ENCODE measurements around the gene TCEANC2.
"Not testable (repeated sequence)": the region's sequence is repeated elsewhere in the genome, so short reads cannot be mapped to it uniquely, and the experiment has no call there.

Gene TCEANC2

GRCh38 chr1:54086754-54087153 lies 33.3 kb downstream of the TCEANC2 start:
- Mint-ChIP-seq H3K9me3 (no peaks in the 10 kb centered on the region), H3K36me3 (ENCODE audit: low read depth) (no peaks in the 10 kb centered on the region), H3K4me3 (no peak overlapping the region), H3K4me1 (no peaks in the 10 kb centered on the region), H3K27ac (no peak overlapping the region), H3K27me3 (ENCODE audit: low read depth) (no peaks in the 10 kb centered on the region)
- TF ChIP-seq CTCF (IDR thresholded peaks at IDR 0.05; ENCODE audit: unreplicated experiment in 3 of 3) = no peak

- Mint-ChIP-seq H3K27ac (no peak overlapping the region), H3K27me3 (ENCODE audit: low read depth) (no peaks in the 10 kb centered on the region), H3K9me3 (no peaks in the 10 kb centered on the region), H3K36me3 (ENCODE audit: low read depth) (no peaks in the 10 kb centered on the region), H3K4me1 (no peaks in the 10 kb centered on the region), H3K4me3 (no peak overlapping the region)
- no peak for TF ChIP-seq CTCF (IDR thresholded peaks at IDR 0.05; ENCODE audit: unreplicated experiment in 3 of 3)
Measured at GRCh38 chr1:54088385-54088784, 35.0 kb downstream of the TCEANC2 start.

GRCh38 chr1:54091666-54092065 lies 38.3 kb downstream of the TCEANC2 start:
- H3K27ac Mint-ChIP-seq = no peak overlapping the region
- H3K4me3 Mint-ChIP-seq = no peak overlapping the region
- no peaks in the 10 kb centered on the region for H3K9me3 Mint-ChIP-seq
- TF ChIP-seq CTCF (IDR thresholded peaks at IDR 0.05; ENCODE audit: unreplicated experiment in 3 of 3) = no peak
- no peaks in the 10 kb centered on the region for H3K27me3 Mint-ChIP-seq (ENCODE audit: low read depth)
- no peaks in the 10 kb centered on the region for H3K36me3 Mint-ChIP-seq (ENCODE audit: low read depth)
- H3K4me1 Mint-ChIP-seq = peaks cover 9% of the 10 kb centered on the region

GRCh38 chr1:54094001-54094729 lies 40.8 kb downstream of the TCEANC2 start:
- no peak overlapping the region for H3K4me3 Mint-ChIP-seq

GRCh38 chr1:54094730-54095105 lies 41.3 kb downstream of the TCEANC2 start:
- not testable (repeated sequence) for H3K36me3 Mint-ChIP-seq (ENCODE audit: low read depth); H3K27me3 Mint-ChIP-seq (ENCODE audit: low read depth); H3K4me3 Mint-ChIP-seq; H3K9me3 Mint-ChIP-seq
- Mint-ChIP-seq H3K4me1 (peaks cover 23% of the 10 kb centered on the region), H3K27ac (peak overlapping the region in 1 of 3 experiments; percentile 92)

More at GRCh38 chr1:54094001-54094729, 40.8 kb downstream of the TCEANC2 start:
- Mint-ChIP-seq H3K27ac (no peak overlapping the region), H3K36me3 (ENCODE audit: low read depth) (no peaks in the 10 kb centered on the region), H3K9me3 (no peaks in the 10 kb centered on the region), H3K27me3 (ENCODE audit: low read depth) (no peaks in the 10 kb centered on the region), H3K4me1 (peaks cover 21% of the 10 kb centered on the region)
- TF ChIP-seq CTCF (IDR thresholded peaks at IDR 0.05; ENCODE audit: unreplicated experiment in 3 of 3) = no peak

DNA sequence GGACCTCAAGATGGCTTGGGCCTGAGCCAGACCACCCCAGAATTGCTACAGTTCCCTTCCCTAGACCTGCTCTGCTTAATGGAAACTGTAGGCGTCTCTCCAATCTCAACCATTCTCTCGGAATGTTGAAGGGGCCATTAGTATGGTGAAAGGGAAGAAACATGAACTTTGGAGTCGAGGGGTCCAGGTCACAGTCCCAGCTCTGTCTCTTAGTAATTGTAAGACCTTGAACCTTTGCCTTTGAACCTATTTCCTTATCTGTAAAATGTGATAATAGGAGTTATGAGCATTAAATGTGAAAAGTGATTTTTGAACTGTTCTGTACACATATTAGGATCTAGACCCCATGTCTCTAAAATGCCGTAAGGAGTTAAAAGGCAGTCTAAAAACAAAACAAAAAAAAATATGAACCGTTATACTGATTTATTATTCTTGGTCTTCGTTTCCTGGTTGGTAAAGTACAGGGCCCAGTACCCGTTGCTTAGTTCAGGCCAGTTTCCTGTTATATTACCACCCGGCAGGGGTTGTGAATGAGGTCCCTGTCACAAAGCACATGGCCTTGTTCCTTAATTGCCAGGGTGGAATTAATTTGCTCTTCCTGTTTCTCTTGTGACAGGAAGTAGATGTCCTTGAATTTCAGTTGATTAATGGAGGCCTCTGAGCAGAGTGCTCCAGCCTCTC lies 42.3 kb downstream of the TCEANC2 start:
- TF ChIP-seq CTCF (IDR thresholded peaks at IDR 0.05; ENCODE audit: unreplicated experiment in 3 of 3) = no peak
- H3K27ac Mint-ChIP-seq = peak overlapping the region; percentile 58 to 92 (median 91)
- no peak overlapping the region for H3K4me3 Mint-ChIP-seq
- peaks cover 3% of the 10 kb centered on the region for H3K36me3 Mint-ChIP-seq (ENCODE audit: low read depth)
- no peaks in the 10 kb centered on the region for H3K27me3 Mint-ChIP-seq (ENCODE audit: low read depth)
- peaks cover 23% of the 10 kb centered on the region for H3K4me1 Mint-ChIP-seq
- no peaks in the 10 kb centered on the region for H3K9me3 Mint-ChIP-seq

Data from nephron (organoid).